H1 (cell line): ENCODE measurements around the gene C3orf22. TPM values are rescaled to one million over a fixed set of nuclear protein-coding genes. Genes with fewer than 3 reads are reported as not detected.

Experiments
- ASH2L ChIP-seq: fragments of 200-600, 300-600 bp; sonication (generic); IDR thresholded peaks from one replicate; pipeline ENCODE4 v1.7.1; 2017; ENCODE audit warnings: low read length
- CHD7 ChIP-seq: fragments of 300-600 bp; sonication (generic); IDR thresholded peaks from 2 replicates; pipeline ENCODE4 v1.7.1; 2012; ENCODE audit warnings: low read length, moderate library complexity, mild to moderate bottlenecking, inconsistent platforms; ENCODE audit not compliant: insufficient replicate concordance
- EGR1 ChIP-seq: IDR thresholded peaks from 2 replicates; pipeline ENCODE4 v1.6.1; 2011; ENCODE audit warnings: low read depth, low read length, borderline replicate concordance
- polyA plus RNA-seq, 7 experiments: library from polyadenylated mRNA; depleted of rRNA in 3 of 7; stranded (reverse) in 5 of 7; unstranded in 2 of 7; fragments of >200 nt in 5 of 7; fragments of 200-250 nt in 2 of 7; gene quantifications; 1 replicate in 5 of 7; 2 replicates in 1 of 7; 4 replicates in 1 of 7; pipeline versions ENCODE4 v1.2.1 to v1.2.3, GENCODE V29; 2011 to 2013; ENCODE audit warnings: missing spikeins in 2 of 7, mixed read lengths in 2 of 7
- total RNA-seq: library from RNA; stranded (reverse); fragmentation: NEBNext Ultra II Directional; extraction: Animal tissue kit (Norgen Biotek cat#: 25700); gene quantifications from 2 replicates; pipeline ENCODE4 v1.2.1, GENCODE V29; 2021
- TF ChIP-seq, protein P1 (sequence below), 3 experiments: IDR thresholded peaks; 1 replicate in 2 of 3; 2 replicates in 1 of 3; pipeline versions ENCODE4 v1.5.1 to v1.6.1; 2011; ENCODE audit warnings: low read length in 3 of 3, mild to moderate bottlenecking in 3 of 3, inconsistent platforms in 2 of 3, low read depth in 1 of 3, moderate library complexity in 1 of 3; ENCODE audit not compliant: insufficient read depth in 1 of 3; ENCODE audit errors: control extremely low read depth in 1 of 3

Gene C3orf22
- total and polyA plus RNA-seq, 2 of the 8 experiments (the other 6 are each of a cell fraction or from before 2014, with no cell fraction given), result not detected

DNA sequence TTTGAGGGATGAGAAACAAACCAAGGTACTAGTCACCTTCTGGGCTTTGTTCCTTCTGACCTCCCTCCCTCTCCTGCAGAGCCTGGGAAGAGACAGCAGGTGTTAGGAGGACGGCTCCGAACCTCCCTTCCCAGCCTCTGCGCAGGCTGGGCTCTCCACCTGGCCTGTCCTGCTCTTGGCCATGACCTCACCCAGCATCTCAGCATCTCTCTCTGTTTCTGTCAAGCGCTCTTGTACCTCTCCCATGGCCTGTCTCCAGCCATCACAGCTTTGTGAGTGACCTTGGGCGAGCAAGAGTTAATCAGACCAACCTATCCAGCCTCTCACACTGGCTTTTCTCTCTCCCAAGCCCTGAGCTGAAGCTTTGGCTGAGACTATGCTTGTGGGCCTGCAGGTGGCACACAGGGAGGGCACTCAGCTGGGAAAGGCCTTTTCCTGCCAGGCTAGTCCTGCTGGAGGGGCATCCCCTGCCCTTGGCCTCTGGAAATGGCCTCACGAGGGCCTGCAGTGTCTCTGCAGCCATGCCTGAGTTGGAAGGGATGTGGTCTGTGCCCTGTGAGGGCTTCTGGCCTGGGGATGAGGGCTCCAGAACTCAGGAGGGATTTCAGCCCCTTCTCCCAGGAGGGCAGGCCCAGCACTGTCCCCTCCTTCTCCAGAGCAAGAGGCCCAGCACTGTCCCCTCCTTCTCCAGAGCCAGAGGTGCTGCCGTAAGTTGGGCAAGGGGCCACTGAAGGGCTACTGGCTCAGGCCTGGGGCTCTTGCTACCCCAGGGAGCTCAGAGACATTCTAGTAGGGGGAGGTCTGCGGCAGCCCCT is 32.7 kb downstream of the C3orf22 start (continued):
- TF ChIP-seq CHD7, result no peak
- TF ChIP-seq, protein P1, sequence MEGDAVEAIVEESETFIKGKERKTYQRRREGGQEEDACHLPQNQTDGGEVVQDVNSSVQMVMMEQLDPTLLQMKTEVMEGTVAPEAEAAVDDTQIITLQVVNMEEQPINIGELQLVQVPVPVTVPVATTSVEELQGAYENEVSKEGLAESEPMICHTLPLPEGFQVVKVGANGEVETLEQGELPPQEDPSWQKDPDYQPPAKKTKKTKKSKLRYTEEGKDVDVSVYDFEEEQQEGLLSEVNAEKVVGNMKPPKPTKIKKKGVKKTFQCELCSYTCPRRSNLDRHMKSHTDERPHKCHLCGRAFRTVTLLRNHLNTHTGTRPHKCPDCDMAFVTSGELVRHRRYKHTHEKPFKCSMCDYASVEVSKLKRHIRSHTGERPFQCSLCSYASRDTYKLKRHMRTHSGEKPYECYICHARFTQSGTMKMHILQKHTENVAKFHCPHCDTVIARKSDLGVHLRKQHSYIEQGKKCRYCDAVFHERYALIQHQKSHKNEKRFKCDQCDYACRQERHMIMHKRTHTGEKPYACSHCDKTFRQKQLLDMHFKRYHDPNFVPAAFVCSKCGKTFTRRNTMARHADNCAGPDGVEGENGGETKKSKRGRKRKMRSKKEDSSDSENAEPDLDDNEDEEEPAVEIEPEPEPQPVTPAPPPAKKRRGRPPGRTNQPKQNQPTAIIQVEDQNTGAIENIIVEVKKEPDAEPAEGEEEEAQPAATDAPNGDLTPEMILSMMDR (IDR thresholded peaks at IDR 0.05; ENCODE audit: control extremely low read depth in 1 of 3, insufficient read depth in 1 of 3, low read depth in 1 of 3, low read length in 3 of 3), result no peak
- TF ChIP-seq ASH2L, result no peak
- no peak for TF ChIP-seq EGR1
